GM21360 (cell line): ENCODE measurements around the gene COX6A1.
"Not testable (repeated sequence)": the region's sequence is repeated elsewhere in the genome, so short reads cannot be mapped to it uniquely, and the experiment has no call there.

ENCODE experiments used
- ATAC-seq: cut with Tn5 transposase; IDR thresholded peaks from one replicate; pipeline ENCODE4 v1.9.1; 2021; ENCODE audit warnings: mild to moderate bottlenecking, moderate library complexity; ENCODE audit not compliant: unreplicated experiment

COX6A1 gene

DNA sequence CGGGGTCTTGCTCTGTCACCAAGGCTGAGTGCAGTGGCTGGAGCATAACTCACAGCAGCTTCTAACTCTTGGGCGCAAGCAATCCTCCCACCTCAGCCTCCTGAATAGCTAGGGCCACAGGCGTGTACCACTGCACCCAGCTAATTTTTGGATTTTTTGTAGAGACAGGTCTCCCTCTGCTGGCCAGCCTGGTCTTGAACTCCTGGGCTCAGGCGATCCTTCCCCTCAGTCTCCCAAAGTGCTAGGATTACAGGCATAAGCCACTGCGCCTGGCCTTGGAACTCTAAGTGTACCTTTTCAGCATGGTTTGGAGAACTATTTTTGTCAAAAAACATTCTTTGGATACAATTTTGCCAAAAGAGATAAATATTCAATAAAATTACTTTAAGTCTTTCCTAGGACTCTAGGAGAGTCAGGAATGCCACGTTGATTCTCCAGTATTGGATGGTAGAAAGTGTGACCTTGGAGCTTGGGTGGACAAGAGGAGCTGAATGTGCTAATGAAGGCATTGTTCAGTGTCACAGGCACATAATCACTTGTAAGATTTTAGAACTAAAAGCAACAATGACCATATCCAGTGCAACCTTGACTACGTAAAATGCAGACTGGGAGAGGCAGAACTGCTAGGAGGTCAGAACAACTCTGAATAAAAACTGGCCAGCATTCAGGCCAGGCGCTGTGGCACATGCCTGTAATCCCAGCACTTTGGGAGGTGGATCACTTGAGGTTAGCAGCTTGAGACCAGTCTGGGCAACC is 28.8 kb downstream of the COX6A1 start:
- no peak for ATAC-seq

DNA sequence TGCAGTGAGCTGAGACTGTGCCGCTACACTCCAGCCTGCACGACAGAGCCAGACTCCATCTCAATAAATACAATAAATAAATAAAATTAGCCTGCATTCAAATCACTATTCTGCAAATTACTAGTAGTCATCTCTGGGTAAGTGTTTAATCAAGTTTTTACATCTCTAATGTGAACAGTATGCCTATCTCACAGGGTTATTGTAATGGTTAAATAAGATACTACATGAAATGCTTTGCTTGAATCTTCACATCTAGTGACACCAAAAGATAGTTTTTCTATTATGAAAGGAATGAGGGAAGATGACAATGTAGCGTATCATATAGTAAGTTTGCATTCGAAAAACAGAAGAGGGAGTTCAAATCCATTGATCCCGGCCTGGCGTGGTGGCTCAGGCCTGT is 29.5 kb downstream of the COX6A1 start:
- no peak for ATAC-seq

DNA sequence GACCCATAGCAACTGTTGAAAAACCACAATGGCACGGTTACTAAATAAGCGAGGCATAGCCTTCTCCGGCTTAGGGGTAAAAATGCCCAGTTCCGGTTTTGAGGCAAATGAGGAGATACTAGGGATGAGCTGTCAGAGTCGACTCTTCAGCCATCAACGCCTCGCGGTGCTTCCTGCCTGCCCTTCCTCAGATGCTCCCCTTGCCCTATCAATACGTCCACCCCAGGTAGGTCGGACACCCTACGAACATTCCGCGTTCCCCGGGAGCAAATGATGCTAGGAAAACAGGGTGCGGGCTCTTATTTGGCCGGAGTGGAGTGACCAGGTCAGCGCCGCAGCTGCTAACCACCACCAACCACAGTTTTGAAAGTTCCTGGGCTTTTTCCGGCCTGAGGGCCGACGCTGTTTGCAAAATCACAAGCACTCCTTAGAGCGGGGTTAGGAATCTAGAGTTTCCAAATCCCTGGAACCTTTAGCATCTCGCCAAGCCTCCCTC is 30.5 kb downstream of the COX6A1 start:
- no peak for ATAC-seq

DNA sequence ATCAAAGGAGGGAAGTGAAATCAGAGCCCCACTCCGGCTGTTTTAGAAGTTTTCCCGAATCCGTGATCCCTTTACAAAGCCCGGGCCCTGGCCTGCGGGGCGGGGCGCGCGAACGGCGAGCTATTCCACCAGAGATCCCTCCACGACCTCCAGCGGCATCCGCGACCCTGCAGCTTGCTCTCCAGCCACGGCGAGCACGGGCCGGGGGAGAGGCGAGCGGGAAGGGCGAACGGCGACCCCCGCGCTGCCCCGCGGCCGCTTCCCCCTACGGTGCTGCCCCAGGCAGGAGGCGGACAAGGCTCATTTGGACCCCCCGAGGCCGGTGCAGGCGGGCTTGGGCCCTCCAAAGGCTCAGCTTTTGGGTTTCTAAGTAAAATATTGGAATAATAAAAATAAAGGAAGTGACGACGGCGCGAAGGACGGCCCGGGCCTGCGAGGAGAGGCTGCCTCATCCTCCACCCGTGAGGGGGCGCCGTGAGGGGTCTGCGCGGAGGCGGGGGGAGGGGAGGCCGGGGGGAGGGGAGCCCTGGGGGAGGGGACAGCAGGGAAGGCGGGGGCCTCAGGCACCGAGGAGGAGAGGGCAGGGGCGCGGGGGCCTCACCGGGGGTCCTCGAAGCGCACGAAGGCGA is 31.0 kb downstream of the COX6A1 start:
- peak; percentile 6 for ATAC-seq

DNA sequence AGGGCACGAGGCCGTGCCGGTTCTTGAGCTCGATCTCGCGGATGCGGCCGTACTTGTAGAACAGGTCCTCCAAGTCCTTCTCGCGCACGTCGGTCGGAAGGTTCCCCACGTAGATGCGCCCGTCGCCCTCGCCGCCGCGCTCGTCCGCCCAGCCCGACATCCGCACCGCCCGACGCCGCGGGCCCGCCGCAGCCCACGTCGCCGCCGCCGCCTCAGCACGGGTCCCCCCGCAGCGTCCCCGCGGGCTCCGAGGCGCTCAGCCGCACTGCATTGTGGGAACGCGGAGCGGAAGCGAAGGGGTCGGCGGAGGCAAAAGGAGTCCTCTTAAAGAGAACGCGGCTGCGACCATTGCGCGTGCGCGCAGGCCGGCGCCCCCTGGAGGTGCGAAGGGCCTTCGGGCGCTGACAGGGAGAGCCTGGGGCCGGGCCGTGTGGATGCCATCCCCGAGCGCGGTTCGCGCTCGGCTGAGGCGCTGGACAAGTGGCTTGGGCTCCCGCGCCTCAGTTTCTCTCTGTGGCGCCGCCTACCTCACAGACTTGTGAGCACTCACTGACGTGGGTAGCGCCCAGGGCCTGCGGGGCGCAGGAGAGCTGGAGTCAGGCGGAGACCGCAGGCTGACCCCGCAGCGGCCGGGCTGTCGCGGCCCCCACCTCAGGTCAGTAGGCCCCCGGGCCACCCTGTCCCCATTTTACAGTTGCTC is 31.7 kb downstream of the COX6A1 start, which contains the start of gene SRSF9:
SRSF9 (minus strand) TSS at position 299 of the 700 bp plus-strand sequence; CDS start at position 160, 139 bp downstream.
- ATAC-seq: peak; percentile 71

DNA sequence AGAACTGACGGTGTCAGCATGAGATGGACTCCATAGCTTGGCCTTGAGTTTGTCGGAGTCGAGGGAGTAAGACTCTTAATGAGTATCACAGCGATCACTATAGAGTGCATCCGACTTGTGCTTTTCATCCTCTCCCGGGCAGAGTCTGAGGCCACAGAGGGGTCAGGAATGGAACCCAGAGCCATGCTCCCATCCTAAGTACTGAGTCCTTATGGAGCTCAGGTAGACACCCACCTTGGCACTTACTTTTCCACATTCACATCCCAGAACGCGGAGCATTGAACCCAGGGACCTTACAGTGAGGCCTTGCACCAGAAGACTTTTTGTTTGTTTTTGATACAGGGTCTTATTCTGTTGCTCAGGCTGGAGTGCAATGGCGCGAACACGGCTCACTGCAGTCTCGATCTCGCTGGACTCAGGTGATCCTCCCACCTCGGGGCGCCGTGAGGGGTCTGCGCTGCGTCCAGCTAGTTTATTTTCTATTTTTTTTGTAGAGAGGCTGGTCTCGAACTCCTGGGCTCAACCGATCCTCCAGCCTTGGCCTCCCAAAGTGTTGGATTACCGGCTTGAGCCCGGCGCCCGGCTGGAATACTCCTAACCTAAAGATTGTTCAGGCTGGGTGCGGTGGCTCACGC is 32.4 kb downstream of the COX6A1 start:
- peak; percentile 13 for ATAC-seq

DNA sequence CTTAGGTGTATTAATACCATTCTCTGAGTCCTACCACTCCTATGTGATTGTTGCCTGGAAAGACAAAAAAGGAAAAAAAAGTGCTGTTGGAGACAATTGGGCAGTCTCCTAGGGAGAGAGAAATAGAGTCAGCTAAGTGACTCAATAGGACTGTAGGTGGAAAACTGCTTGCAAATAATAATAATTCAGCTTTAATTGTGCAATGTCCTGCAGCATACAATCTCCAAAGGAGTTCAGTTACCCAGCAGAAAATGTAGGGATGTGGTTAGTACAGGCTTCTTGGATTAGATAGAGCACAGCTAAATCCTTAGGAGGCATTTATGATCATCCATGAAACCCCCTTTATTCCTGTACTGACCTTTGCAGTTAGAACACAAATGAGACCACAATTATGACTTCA is 34.6 kb downstream of the COX6A1 start:
- ATAC-seq: no peak

DNA sequence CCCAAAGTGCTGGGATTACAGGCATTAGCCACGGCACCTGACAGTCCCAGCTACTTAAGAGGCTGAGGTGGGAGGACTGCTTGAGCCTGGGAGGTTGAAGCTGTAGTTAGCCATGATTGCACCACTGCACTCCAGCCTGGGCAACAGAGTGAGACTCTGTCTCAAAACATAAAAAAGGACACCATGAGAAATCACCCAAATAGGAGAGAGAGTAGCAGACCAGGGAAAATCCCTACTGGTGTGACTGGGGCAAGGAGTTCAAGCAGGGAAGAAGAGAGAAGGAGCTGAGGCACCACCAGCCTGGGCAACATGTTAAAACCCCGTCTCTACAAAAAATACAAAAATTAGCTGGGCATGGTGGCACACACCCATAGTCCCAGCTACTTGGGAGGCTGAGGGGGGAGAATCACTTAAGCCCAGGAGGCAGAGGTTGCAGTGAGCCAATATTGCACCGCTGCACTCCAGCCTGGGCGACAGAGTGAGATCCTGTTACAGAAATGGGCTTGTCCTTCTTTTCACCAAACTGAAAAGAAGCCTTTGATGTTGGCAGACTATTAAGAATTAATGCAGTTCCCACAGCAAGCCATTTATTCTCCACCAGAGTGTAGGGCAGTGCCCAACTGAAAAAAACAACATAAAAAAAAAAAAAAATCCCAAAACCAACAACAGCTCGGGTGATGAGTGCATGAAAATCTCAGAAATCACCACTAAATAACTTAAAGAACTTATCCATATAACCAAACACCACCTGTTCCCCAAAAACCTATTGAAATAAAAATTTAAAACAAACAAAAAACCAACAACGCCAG is 36.1 kb downstream of the COX6A1 start:
- no peak for ATAC-seq

DNA sequence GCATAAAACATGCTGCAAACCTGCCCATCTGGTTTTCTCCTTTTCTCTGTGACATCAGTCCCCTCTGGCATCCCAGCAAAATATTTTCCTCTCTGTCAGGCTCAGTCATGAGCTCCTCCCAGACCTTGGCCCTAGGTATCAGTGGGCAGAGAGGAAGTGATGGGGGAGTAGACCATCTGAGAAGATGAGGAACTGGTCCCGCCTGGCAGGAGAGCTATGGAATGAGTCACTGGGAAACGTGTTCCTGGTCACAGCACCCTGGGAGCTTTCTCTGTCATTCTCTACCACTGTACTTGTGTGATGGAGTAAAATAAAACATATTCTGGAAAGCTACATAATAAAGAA is 36.7 kb downstream of the COX6A1 start:
- ATAC-seq: no peak

DNA sequence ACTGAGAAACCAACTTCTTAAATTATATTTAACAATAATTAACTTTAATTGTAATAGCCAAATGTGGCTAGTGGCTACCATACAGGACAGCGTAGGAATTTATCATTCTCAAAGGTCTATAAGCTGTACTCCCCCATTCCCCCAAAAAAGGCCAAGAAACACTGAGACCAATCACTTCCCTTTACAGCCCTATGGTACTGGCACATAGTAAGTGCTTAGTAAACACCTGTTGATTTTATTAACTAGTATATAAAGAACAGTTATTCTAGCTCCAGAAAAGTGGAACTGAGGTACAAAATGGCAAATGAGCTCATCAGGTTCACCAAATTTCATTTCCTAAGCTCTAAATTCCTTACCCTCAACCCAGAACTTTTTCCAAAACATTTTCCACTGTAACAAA is 37.7 kb downstream of the COX6A1 start:
- no peak for ATAC-seq

DNA sequence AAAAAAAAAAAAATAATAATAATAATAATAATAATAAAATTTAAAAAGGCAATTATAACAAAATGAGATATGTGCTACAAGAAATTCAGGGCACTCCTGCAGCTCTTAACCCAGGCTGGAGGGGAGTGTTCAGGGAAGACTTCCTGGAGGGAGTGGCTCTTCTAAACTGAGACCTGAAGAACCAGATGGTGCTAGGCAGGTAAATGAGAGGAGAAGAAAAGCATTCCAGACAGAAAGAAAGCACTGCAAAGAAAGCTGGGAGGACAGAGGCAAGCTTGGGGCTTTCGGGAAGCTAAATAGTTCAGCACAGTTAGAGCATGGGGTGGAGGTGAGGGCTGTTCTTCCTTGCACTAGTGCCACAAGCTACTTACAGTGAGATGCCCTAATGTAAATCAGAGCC is 41.5 kb downstream of the COX6A1 start:
- ATAC-seq: no peak

DNA sequence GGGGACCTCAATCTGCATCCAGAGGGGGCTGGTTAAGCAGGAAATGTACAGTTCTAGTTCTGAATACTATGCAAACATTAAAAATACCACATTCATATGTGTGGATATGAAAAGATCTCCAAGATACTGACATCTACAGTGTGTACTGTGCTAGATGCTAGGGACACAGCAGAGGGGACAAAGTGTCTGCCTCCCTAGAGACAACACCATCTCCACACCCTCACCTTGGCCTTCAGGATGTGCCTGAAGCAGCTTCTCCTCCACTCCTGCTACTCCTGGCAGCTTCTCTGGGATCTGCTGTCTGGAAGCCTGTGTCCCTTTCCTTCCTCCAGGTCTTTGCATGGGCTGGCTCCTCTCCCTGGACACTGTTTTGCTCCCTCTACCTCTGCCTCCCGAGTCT is 42.3 kb downstream of the COX6A1 start:
- no peak for ATAC-seq

DNA sequence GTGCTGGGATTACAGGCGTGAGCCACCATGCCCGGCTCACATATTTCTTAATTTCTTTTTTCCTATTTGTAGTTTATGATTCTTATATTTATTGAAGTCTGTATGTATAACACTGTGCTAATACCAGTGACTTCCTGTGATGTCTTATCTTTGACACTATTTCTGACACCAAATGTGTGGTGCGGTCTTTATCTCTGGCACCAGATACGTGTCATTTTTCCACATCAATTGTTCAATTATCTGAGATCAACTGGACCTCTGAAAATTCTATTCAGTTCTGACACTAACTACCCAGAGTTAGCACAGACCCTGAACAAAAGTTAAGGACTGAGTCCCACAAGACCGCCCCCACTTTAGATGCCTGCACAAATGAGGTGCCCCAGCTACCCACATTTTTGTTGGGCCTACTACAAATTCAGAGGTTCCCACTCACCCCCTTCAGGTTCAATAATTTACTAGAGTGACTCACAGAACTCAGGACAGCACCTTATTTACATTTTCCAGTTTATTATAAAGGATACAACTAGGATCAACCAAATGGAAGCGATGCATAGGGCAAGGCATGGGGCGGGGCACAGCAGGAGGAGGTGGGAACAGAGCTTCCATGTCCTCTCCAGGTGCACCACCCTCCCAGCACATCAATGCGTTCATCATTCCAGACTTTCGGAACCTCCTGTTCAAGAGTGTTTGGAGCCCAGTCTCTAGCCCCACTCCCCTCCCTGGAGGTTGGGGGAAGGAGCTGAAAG is 43.3 kb downstream of the COX6A1 start:
- no peak for ATAC-seq

DNA sequence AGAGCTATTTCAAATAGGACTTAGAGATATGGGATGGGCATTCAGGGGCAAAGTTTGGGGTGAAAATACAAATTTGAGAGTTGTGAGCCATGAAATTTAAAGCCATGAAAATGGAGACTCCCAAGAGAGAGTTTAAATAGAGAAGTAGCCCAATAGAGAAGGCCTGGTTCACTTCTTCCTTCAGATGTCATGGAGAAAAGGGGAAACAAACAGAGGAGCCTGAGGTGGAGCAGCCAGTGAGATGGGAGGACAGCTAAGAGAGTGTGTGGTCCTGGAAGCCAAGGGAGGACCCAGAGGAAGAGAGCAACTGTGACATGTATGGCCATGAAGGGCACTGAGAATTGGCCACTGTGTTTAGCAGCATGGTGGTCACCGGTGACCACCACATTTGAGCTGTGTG is 45.7 kb downstream of the COX6A1 start:
- no peak for ATAC-seq

DNA sequence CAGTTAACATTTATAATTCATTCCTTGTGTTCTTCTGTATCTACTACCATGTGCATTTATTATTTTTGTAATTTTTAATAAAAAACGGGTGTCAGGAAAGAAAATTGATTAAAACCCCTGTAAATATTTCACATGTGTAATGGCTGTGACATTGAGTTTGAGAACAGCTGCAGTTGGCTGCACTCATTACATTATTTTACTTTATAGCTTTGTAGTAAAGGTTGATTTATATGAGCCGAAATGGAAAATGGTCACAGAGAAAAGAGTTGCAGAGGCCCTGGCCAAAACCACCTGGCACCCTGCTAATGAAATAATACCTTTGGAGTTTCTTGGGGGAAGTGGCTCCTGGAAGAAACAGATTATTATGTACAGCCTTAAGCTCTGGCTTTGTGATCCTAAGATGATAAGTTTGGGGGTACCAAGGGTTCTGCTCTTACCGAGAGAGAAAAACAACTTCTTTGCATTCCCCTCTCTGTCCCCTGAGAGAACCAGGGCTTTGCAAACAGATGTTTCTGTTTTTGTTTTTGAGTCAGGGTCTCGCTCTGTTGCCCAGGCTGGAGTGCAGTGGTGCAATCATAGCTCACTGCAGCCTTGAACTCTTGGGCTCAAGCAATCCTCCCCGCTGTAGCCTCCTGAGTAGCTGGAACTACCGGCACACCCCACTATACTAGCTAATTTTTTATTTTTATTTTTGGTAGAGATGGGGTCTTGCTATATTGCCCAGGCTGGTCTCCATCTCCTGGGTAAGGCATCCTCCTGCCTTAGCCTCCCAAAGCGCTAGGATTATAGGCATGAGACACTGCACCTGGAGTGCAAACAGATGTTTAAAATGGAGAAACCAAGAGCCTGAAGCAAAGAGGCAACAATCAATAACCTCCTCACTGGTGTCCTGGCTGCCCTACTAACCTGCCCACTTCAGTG is 48.3 kb downstream of the COX6A1 start:
- no peak for ATAC-seq

DNA sequence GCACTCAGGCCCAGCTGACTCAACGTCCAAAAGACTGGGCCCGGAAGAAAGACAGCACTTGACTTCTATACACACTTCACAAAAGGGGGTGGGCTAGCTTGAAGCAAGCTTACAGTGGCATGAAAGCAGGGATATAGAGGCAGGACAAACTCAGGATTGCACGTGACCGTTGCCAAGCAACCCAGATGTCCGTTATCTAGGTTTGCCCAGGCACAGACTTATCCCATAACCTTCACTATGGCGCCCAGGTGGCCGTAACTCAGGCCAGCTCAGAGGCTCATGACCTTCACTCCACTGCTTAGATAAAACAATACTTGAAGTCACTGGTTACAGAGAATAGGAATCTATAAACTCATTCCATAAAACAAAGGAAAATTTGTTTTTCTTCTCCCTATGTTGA is 49.6 kb downstream of the COX6A1 start:
- not testable (repeated sequence) for ATAC-seq

DNA sequence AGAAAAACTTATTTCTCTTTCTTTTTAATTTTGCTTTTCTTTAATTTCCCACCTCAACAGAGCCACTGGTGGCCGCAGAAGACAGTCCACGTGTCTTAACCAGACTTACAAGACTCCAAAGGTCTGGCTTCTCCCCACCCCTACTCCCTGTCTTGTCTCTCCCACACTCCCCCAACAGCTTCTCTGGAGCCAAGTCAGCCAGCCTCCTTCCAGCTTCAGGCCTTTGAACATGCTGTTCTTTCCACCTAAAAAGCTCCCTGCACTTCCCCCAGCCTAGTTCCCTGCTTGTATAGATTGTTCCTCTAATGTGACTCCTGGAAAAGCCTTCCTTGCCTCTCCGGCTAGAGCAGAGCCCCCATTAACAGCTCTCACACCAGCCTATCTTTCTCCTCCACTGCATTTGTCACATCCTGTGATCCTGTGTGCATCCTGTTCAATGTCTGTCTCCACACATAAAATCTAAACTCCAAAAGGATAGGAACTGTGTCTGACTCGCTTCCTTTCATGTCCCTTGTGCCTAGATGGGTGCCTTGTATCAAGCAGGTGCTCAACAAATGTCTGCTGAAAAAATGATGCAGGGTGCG is 50.2 kb downstream of the COX6A1 start:
- ATAC-seq: no peak

DNA sequence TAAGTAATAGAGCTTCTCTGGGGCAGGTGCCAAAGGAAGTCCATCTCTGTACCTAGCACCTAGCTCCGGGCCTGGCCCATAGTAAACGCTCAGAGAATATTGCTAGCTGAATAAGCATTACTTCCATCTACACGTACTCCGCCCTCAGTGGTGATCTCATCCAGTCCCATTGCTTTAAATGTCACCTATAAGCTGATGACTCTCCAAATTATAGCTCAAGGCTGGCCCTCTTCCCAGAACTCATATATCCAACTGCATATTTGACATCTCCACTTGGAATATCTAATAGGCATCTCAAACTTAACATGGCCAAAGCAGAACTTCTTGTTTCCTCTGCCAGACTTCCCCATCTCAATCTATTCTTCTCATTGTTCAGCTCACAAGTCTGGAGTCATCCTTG is 51.1 kb downstream of the COX6A1 start:
- no peak for ATAC-seq
